NB4 (cell line): ENCODE measurements around the gene DLG2.

ENCODE experiments used
- DNase-seq: peaks from one replicate; pipeline ENCODE4 v3.0.0; 2010; ENCODE audit warnings: low read depth
- H3K4me3 ChIP-seq: one replicate; pipeline ENCODE4 v1.5.1; 2011; ENCODE audit warnings: mild to moderate bottlenecking, low read depth, low read length, moderate library complexity
- CTCF ChIP-seq: IDR thresholded peaks from one replicate; pipeline ENCODE4 v1.5.1; 2012; ENCODE audit warnings: low read depth, low read length
- MAX ChIP-seq: IDR thresholded peaks from 2 replicates; pipeline ENCODE4 v1.6.1; 2011; ENCODE audit warnings: low read depth, low read length
- MYC ChIP-seq: IDR thresholded peaks from 2 replicates; pipeline ENCODE4 v1.6.1; 2011; ENCODE audit warnings: low read depth, low read length
- POLR2A ChIP-seq: IDR thresholded peaks from 2 replicates; pipeline ENCODE4 v1.6.1; 2011; ENCODE audit warnings: mild to moderate bottlenecking; ENCODE audit not compliant: insufficient read length; ENCODE audit errors: extremely low read depth

The DLG2 gene

GRCh38 chr11:84887055-84887629, 740.0 kb downstream of the DLG2 start:
- H3K4me3 ChIP-seq = no peak overlapping the region
- no peak for DNase-seq
- TF ChIP-seq CTCF (no peak), POLR2A (no peak), MYC (no peak), MAX (no peak)

GRCh38 chr11:84886344-84886743, 740.8 kb downstream of the DLG2 start:
- TF ChIP-seq POLR2A (no peak), CTCF (no peak), MAX (no peak), MYC (no peak)
- DNase-seq = no peak
- H3K4me3 ChIP-seq = no peak overlapping the region

GRCh38 chr11:84884836-84885235, 742.3 kb downstream of the DLG2 start:
- TF ChIP-seq CTCF (no peak), POLR2A (no peak), MYC (no peak), MAX (no peak)
- DNase-seq = no peak
- no peak overlapping the region for H3K4me3 ChIP-seq

- H3K4me3 ChIP-seq = no peak overlapping the region
- DNase-seq = no peak
- TF ChIP-seq MYC (no peak), MAX (no peak), POLR2A (no peak), CTCF (no peak)
Measured at GRCh38 chr11:84882056-84882455, 745.1 kb downstream of the DLG2 start.

- no peak for TF ChIP-seq MYC
- no peak for TF ChIP-seq POLR2A
- TF ChIP-seq CTCF = no peak
- no peak for TF ChIP-seq MAX
- H3K4me3 ChIP-seq = no peak overlapping the region
- DNase-seq = no peak
Measured at GRCh38 chr11:84871116-84871515, 756.0 kb downstream of the DLG2 start.

GRCh38 chr11:84870486-84870885, 756.7 kb downstream of the DLG2 start:
- H3K4me3 ChIP-seq = no peak overlapping the region
- TF ChIP-seq POLR2A (no peak), MAX (no peak), MYC (no peak), CTCF (no peak)
- no peak for DNase-seq
